Stimulated activated CD8-positive, alpha-beta memory T cell treated with anti-CD3 and anti-CD28 coated beads, Interleukin-2, amount 100 ng/mL, for 1 hour (primary cell): Measurements from ENCODE around the gene CCDC43.
"Not testable (repeated sequence)": the region's sequence is repeated elsewhere in the genome, so short reads cannot be mapped to it uniquely, and the experiment has no call there.

Experiments
- DNase-seq, 2 donors: peaks; one replicate each; pipeline ENCODE4 v3.0.0-alpha.2; 2020; ENCODE audit warnings: low read depth in 2 of 2

The CCDC43 gene, protein sequence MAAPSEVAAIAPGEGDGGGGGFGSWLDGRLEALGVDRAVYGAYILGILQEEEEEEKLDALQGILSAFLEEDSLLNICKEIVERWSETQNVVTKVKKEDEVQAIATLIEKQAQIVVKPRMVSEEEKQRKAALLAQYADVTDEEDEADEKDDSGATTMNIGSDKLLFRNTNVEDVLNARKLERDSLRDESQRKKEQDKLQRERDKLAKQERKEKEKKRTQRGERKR

DNA sequence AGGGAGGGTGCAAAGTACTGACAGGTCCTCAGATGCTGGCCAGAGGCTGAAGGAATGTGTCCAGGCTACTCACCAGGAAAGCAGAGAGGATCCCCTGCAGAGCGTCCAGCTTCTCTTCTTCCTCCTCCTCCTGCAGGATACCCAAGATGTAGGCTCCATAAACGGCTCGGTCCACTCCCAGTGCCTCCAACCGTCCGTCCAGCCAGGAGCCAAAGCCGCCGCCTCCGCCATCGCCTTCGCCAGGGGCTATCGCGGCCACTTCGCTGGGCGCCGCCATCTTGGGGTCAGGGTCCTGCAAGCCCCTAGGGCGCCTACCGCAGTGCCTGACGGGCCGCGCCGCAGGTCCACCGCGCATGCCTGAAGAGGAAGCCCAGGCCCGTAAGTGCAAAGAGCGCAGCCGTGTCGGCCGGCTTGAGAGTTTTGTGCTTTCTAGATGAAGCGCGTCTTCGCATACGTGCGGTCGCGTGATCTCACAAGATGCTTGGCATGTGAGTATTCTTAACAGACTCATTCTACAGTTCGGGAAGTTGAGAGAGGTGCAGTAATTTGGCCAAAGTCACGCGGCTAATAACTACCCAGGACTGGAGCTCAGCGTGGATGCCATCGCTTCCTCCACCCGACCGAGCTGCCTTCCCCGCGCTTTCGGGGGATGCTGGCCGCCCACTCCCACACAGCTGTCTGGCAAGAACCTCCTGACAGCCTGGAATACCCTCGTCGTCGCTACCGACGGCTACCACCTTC, at the start of gene CCDC43:
TSS of gene CCDC43 (minus strand) at position 300 of the 741 bp plus-strand sequence. CDS start at position 277, 23 bp downstream.
- peak; percentile 85 for DNase-seq

GRCh38 chr17:44738214-44738906, 48.8 kb upstream of the CCDC43 start:
- no peak for DNase-seq

- DNase-seq, result no peak
These were observed 47.1 kb upstream of the CCDC43 start for GRCh38 chr17:44736551-44737240.

GRCh38 chr17:44734272-44734671, 44.7 kb upstream of the CCDC43 start:
- no peak for DNase-seq

DNA sequence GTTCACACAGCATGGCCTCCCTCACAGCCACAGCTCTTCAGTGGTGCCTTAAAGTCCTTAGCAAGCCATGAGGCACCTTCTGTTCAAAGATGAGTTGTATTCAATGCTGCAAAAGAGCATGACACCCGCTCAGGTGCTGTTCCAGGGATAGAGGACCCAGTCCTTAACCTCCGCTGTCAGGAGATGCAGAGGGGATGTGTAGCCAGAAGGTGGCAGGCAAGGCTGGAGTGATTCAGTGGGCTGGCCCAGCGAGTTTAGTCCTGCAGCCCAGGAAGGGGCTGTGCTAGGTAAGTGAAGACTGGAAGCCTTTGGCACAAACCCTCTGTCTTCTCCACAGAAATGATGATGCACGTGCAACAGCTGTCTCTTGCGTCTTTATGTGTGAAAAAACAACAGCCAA, 44.2 kb upstream of the CCDC43 start:
- no peak for DNase-seq

GRCh38 chr17:44726121-44726520, 36.5 kb upstream of the CCDC43 start:
- DNase-seq, result not testable (repeated sequence)

DNA sequence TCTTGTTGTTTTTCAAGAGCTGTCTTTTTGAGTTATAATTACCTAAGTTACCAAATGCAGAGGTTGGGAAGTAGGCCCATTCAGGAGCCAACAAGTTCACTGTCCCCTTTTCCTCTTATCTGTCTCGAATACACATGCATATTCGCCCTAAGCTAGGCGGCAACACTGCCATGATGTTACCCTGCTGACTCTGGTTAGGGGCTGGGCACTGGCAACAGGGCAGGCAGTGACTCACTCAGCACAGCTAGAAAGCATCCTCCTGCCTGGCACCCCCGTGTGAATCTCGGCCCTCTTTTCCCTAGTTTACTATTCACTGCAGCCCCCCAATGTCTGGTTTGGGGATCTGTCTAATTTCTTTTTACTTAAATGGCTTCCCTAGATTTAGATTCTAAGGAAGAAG, 32.7 kb upstream of the CCDC43 start:
- DNase-seq, result no peak

GRCh38 chr17:44719444-44719843, 29.9 kb upstream of the CCDC43 start:
- no peak for DNase-seq

- peak; percentile 60 to 70 for DNase-seq
These were observed 19.1 kb upstream of the CCDC43 start, which contains the start of gene DBF4B for GRCh38 chr17:44708401-44709263. TSS of gene DBF4B (plus strand) at chr17:44708665. CDS start at chr17:44708821, 156 bp downstream.

DNA sequence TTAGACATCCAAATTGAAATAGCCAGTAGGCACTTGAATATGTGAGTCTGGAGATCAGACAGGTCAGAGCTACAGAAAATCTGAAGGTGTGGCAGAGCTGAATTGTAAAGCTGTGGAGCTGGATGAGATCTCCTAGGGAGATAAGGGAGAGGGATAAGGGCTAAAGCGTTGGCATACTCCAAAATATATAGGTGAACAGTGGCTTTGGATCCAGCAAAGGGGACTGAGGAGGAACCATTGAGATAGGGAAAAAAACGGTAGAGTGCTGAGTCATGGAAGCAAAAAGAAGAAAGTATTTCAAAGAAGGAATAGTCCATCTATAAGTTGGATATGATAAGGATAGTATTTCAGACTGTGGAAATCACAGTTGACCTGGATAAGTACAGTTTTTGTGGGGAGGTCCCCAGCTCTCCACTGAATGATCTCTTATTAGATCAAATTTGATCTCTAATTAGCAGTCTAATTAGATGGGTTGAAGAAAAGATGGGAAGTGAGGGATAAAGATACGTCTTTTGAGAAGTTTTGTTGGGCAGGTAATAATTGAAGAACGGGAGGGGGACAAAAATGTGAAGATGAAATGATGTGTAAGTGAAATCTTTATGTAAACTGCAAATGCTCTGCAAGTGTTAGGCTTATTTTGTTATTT, 18.3 kb upstream of the CCDC43 start:
- DNase-seq, result no peak

GRCh38 chr17:44700288-44700687, 10.7 kb upstream of the CCDC43 start:
- DNase-seq, result not testable (repeated sequence)

- DNase-seq, result no peak
These were observed 4.0 kb upstream of the CCDC43 start for GRCh38 chr17:44693609-44694008.

DNA sequence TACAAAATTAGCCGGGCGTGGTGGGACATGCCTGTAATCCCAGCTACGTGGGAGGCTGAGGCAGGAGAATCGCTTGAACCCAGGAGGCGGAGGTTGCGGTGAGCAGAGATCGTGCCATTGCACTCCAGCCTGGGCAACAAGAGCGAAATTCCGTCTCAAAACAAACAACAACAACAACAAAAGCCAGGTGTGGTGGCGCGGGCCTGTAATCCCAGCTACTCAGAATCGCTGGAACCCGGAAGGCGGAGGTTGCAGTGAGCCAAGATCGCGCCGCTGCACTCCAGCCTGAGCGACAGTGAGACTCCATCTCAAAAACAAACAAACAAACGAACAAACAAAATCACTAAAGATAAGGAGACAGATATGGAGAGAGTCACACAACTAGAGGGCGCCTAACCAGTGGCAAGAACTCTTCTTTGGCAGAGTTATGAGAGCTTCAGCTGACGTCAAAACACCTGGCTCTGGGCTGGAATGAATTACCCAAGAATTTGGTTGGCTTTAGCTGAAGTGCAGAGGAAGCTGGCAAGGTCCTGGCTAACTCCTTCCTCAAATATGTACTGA, 1.2 kb upstream of the CCDC43 start:
- not testable (repeated sequence) for DNase-seq

- DNase-seq, result no peak
These were observed 700 bp downstream of the CCDC43 start for GRCh38 chr17:44688675-44689476.

DNA sequence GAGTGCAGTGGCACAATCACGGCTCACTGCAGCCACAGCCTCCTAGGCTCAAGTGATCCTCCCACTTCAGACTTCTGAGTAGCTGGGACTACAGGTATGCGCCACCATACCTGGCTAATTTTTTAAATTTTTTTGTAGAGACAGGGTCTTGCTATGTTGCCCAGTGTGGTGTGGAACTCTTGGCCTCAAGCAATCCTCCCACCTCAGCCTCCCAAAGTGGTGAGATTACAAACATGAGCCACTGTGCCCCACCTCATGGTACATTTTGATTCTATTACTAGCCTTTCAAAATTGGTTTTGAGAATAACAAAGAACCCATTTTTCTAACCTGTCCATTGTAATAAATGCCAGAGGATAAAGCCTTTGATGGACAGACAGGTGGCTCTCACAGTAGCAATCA, 1.4 kb downstream of the CCDC43 start:
- DNase-seq, result no peak

DNA sequence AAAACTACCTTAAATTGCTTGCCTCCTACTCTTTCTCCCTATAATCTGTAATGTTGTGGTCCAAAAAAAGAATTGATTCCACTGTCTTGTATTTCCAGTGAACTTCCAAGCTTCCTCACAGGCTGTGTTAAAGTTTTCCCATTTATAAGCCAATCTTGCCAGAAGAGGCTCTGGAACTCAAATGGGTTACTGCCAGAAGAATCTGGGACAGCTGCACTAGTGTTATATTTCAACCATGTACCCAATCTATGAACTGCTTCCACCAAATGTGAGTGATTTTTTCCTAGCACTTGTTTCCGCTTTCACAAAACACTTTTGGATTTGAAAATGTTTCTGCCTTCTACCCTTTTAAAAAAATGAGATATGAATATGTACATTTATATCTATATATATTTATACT, 1.8 kb downstream of the CCDC43 start:
- no peak for DNase-seq

GRCh38 chr17:44683303-44683702, 6.3 kb downstream of the CCDC43 start:
- not testable (repeated sequence) for DNase-seq

DNA sequence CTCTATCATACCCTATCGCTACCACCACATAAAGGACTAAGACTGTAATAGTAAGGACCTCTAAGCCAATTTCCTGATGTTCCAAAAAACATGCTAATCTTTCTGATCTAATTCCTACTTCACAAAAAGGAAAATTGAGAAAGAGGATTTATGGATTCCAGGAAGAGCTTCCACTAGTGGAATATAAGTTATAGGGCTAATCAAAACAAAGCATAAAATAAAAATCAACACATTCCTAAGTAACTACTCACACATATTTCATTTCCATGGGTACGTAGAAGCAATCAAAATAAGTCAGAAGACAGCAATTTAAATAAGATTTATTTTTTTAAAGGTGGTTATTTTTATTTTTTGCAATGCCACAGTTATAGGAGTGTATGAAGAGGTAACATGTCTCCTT, 12.4 kb downstream of the CCDC43 start:
- no peak for DNase-seq

DNA sequence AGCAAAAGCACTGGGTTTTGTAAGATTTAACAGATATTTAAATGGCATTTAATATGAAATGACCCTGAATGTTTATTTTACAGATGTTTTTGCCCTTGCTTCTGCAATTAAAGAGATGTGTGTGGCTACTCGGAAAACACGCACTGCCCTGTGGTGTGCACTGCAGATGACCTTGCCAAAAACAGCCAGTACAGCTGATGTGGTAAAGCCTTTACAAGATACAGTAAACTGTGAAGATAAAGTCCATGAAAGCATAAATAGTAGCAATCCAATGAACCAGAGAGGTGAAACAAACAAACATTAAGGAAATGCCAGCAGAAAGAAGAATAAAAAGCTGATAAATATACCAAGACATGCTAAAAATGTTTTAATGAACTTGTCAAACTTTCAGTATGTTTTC, 15.7 kb downstream of the CCDC43 start:
- no peak for DNase-seq
